ENCODE results near the gene LMX1B. TPM values are rescaled to one million over a fixed set of nuclear protein-coding genes. Genes with fewer than 3 reads are reported as not detected.
"Not testable (repeated sequence)": the region's sequence is repeated elsewhere in the genome, so short reads cannot be mapped to it uniquely, and the experiment has no call there.

LMX1B gene
- polyA plus RNA-seq, 2 donors: 0.01 to 0.02 TPM

DNA sequence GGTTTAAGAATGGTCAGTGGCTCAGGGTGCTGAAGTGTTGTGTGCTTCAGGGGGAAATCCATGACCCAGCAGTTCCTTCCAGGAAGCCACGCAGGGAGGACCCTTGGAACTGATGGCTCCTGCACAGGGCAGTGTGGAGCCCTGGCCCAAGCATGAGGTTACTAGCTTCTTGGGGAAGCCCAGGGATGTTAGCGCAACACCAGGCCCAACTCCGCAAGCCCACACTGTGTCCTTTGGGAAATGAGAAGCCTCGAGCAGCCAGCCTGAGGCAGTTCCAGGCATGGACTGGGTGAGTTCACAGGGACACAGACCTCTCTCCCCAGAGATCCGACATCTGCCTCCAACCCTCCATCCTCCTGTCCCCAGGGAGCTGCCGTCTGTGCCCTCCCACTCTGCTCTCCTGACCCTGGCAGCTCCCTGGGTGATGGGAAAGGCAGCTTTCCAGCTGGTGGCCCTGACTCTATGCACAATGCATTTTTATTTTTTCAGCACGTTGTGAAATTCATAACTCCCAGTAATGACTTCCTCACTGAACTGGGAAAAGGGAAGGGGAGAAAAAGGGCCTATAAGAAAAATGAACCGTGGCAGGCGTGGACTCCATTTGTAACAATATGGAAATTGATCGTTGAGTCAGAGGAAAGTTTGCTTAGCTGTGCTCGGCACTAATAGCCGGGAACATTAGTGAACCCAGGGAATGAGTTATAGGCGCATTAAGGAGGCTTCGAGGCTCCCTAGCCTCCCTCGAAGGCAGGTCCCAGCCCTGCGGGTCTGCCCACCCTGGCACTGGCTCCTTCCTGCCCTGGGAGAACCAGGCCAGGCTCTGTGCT is 34.1 kb downstream of the LMX1B start:
- WGBS, 2 donors: 71 to 74% methylated on average over 16 of the region's 16 CpGs
- H3K27me3 ChIP-seq (ENCODE audit: control insufficient read depth in 1 of 2, insufficient read depth in 2 of 2, low read length in 2 of 2): peaks cover 0 to 7% of the 10 kb centered on the region in 2 donors

DNA sequence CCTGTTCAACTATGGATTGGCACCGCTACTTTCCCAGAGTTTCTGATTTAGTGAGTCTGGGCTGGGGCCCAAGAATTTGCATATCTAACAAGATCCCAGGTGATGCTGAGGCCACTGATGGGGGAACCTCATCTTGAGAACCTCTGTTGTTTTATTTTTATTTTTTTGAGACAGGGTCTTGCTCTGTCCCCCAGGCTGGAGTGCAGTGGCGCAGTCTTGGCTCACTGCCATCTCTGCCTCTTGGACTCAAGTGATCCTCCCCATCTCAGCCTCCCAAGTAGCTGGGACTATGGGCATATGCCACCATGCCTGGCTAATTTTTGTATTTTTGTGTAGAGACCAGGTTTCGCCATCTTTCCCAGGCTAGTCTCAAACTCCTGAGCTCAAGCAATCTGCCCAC is 35.7 kb downstream of the LMX1B start:
- H3K4me1 ChIP-seq (ENCODE audit: control insufficient read depth in 2 of 2, insufficient read depth in 2 of 2, low read length in 1 of 2): no peaks in the 10 kb centered on the region
- H3K9me3 ChIP-seq (ENCODE audit: control insufficient read depth in 2 of 2, insufficient read depth in 1 of 2, low read depth in 1 of 2, low read length in 1 of 2): no peaks in the 10 kb centered on the region
- no peak overlapping the region for H3K27ac ChIP-seq (ENCODE audit: low read depth in 2 of 2, low read length in 1 of 2)
- peaks cover 0 to 7% of the 10 kb centered on the region in 2 donors for H3K27me3 ChIP-seq (ENCODE audit: control insufficient read depth in 1 of 2, insufficient read depth in 2 of 2, low read length in 2 of 2)
- H3K4me3 ChIP-seq (ENCODE audit: low read depth in 1 of 2, low read length in 2 of 2): no peak overlapping the region
- 84 to 91% methylated on average over 3 of the region's 3 CpGs for WGBS, 2 donors
- H3K36me3 ChIP-seq (ENCODE audit: control insufficient read depth in 2 of 2, insufficient read depth in 2 of 2, low read length in 1 of 2): no peaks in the 10 kb centered on the region

More for the DNA sequence above, 34.1 kb downstream of the LMX1B start:
- Histone ChIP-seq H3K27ac (ENCODE audit: low read depth in 2 of 2, low read length in 1 of 2) (no peak overlapping the region), H3K4me3 (ENCODE audit: low read depth in 1 of 2, low read length in 2 of 2) (no peak overlapping the region), H3K36me3 (ENCODE audit: control insufficient read depth in 2 of 2, insufficient read depth in 2 of 2, low read length in 1 of 2) (no peaks in the 10 kb centered on the region), H3K9me3 (ENCODE audit: control insufficient read depth in 2 of 2, insufficient read depth in 1 of 2, low read depth in 1 of 2, low read length in 1 of 2) (no peaks in the 10 kb centered on the region), H3K4me1 (ENCODE audit: control insufficient read depth in 2 of 2, insufficient read depth in 2 of 2, low read length in 1 of 2) (no peaks in the 10 kb centered on the region)

DNA sequence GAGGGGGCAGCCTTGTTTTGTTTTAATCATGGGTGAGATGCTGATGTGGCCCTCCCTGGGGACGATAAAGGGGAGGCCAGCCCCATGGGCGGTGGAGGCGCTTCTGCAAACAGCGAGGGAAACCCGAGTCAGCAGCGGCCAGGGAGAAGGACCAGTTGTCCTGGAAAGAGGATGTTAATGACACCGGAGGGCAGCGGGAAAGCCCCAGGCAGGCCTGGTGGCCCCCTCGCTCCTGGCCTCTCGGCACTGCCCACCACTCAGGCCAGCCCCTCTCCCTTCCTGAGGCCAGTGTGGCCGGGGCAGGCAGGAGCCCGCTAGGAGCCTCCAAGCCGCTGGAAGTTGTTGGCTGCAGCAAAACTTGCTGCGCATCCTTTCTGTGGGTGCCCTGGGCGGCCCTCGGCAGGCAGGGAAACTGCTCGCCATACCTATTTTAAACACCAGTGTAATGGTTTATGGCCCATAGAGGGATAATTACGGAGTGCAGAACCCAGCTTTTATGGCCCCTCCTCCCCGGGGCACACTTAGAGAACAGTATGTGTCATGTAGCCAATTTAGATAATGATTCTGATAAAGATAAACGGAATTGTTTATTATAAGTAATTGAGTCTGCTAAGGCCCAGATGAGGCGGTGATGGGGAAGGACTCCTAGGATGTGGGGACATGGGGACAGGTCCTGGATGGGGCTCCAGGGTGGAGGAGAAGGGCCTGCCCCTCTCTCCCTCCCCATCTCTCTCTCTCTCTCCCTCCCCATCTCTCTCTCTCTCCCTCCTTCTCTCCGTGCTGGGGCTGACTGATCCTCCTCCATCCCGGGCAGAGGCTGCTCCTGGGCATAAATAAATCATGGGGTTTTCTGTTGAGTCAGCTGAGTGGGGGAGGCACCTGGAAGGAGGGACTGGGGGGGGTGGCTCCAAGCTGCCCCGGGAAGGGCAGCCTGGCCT is 36.9 kb downstream of the LMX1B start:
- Histone ChIP-seq H3K4me3 (ENCODE audit: low read depth in 1 of 2, low read length in 2 of 2) (no peak overlapping the region), H3K36me3 (ENCODE audit: control insufficient read depth in 2 of 2, insufficient read depth in 2 of 2, low read length in 1 of 2) (no peaks in the 10 kb centered on the region), H3K27ac (ENCODE audit: low read depth in 2 of 2, low read length in 1 of 2) (no peak overlapping the region), H3K4me1 (ENCODE audit: control insufficient read depth in 2 of 2, insufficient read depth in 2 of 2, low read length in 1 of 2) (no peaks in the 10 kb centered on the region), H3K27me3 (ENCODE audit: control insufficient read depth in 1 of 2, insufficient read depth in 2 of 2, low read length in 2 of 2) (peaks cover 0 to 4% of the 10 kb centered on the region in 2 donors), H3K9me3 (ENCODE audit: control insufficient read depth in 2 of 2, insufficient read depth in 1 of 2, low read depth in 1 of 2, low read length in 1 of 2) (no peaks in the 10 kb centered on the region)
- WGBS, 2 donors: 36 to 37% methylated on average over 24 of the region's 24 CpGs

DNA sequence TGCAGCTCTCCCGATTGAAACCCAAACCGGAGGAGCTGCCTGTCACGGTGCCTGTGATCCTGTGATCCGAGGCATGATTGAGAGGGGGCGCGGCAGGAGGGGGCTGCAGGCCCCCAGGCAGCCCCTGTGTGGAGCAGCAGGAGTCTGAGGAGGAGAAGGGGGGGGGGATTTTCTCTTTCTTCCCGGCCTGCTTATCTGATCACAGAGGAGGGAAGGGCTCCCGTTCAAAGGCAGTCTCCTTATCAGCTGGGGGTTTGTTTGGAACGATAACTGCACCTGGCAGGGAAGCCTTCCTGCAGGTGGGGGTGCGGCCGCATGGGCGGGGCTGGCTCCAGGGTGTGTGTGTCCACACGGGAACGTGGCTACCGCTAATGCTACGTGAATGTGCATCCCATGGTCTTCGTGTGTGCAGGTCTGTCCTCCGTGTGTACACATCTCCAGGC is 38.4 kb downstream of the LMX1B start:
- peaks cover under 1 to 4% of the 10 kb centered on the region in 2 donors for H3K27me3 ChIP-seq (ENCODE audit: control insufficient read depth in 1 of 2, insufficient read depth in 2 of 2, low read length in 2 of 2)
- 11 to 13% methylated on average over 17 to 18 of the region's 18 CpGs for WGBS, 2 donors
- H3K4me3 ChIP-seq (ENCODE audit: low read depth in 1 of 2, low read length in 2 of 2): no peak overlapping the region
- H3K4me1 ChIP-seq (ENCODE audit: control insufficient read depth in 2 of 2, insufficient read depth in 2 of 2, low read length in 1 of 2): no peaks in the 10 kb centered on the region
- H3K9me3 ChIP-seq (ENCODE audit: control insufficient read depth in 2 of 2, insufficient read depth in 1 of 2, low read depth in 1 of 2, low read length in 1 of 2): no peaks in the 10 kb centered on the region
- H3K36me3 ChIP-seq (ENCODE audit: control insufficient read depth in 2 of 2, insufficient read depth in 2 of 2, low read length in 1 of 2): no peaks in the 10 kb centered on the region
- no peak overlapping the region for H3K27ac ChIP-seq (ENCODE audit: low read depth in 2 of 2, low read length in 1 of 2)

DNA sequence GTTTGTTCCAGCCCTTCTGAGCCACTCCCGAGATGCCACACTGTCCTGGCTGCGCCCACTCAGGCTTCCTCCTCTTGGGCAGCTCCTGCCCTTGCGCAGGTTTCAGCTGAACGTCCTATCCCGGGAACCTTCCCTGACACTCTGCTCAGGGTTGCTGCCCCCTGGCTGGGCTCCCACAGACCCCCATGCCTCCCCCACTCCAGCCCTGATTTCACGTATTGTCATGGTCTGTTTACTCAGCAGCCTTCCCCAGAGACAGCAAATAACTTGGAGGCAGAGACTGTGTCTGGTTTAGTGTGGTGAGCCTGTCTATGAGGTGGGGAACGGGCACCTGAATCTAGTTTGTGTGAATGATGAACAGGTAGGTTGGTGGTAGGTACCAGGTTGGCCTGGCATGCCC is 40.4 kb downstream of the LMX1B start:
- WGBS, 2 donors: 84 to 90% methylated on average over 7 of the region's 7 CpGs
- Histone ChIP-seq H3K9me3 (ENCODE audit: control insufficient read depth in 2 of 2, insufficient read depth in 1 of 2, low read depth in 1 of 2, low read length in 1 of 2) (no peaks in the 10 kb centered on the region), H3K36me3 (ENCODE audit: control insufficient read depth in 2 of 2, insufficient read depth in 2 of 2, low read length in 1 of 2) (no peaks in the 10 kb centered on the region), H3K4me1 (ENCODE audit: control insufficient read depth in 2 of 2, insufficient read depth in 2 of 2, low read length in 1 of 2) (no peaks in the 10 kb centered on the region), H3K4me3 (ENCODE audit: low read depth in 1 of 2, low read length in 2 of 2) (no peak overlapping the region), H3K27me3 (ENCODE audit: control insufficient read depth in 1 of 2, insufficient read depth in 2 of 2, low read length in 2 of 2) (peaks cover 3 to 4% of the 10 kb centered on the region in 2 donors), H3K27ac (ENCODE audit: low read depth in 2 of 2, low read length in 1 of 2) (no peak overlapping the region)

DNA sequence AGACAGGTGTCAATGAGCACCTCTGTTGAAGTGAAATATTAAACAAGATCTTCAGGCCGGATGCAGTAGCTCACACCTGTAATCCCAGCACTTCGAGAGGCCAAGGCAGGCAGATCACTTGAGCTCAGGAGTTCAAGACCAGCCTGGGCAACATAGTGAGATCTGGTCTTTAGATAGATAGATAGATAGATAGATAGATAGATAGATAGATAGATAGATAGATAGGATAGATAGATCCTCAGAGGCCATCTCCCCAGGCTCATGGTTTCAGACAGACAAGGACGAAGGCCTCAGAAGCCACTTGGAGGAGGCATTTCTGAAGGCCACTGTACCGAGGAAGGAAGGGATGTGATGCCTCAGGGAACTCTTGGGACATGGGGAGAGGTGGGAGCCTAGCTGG is 42.5 kb downstream of the LMX1B start:
- H3K27ac ChIP-seq (ENCODE audit: low read depth in 2 of 2, low read length in 1 of 2); H3K27me3 ChIP-seq (ENCODE audit: control insufficient read depth in 1 of 2, insufficient read depth in 2 of 2, low read length in 2 of 2); H3K4me1 ChIP-seq (ENCODE audit: control insufficient read depth in 2 of 2, insufficient read depth in 2 of 2, low read length in 1 of 2); H3K9me3 ChIP-seq (ENCODE audit: control insufficient read depth in 2 of 2, insufficient read depth in 1 of 2, low read depth in 1 of 2, low read length in 1 of 2); H3K36me3 ChIP-seq (ENCODE audit: control insufficient read depth in 2 of 2, insufficient read depth in 2 of 2, low read length in 1 of 2); H3K4me3 ChIP-seq (ENCODE audit: low read depth in 1 of 2, low read length in 2 of 2): not testable (repeated sequence)
- 81 to 83% methylated on average over 4 of the region's 4 CpGs for WGBS, 2 donors

DNA sequence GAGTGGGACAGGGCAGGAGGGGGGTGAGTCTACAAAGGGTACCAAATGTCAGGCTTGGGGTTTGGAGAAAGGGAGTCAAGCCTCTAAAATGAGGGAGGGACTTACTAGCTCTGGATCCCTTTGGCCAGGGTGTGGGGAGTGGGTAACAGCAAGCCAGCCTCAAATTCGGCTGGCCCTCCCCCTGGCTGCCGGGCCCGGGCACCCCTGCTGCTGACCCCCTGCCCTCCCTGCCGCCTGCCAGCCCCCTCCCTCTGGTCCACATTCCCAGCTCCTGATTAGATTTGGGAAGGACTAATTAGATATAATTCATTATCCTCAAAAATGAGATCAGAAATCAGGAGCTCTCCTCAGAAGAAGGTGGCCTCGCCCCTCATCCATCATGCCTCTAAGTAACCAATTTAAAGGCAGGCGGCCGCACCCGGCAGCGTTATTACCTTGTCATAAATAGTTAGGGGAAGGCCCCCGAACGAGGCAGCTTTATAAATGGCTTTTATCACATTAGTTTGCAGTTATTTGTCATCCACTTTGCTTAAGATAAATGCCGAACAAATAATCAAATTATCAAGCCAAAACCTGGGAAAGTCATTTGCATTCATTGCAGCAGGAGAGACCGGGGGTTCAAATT is 44.6 kb downstream of the LMX1B start:
- Histone ChIP-seq H3K27ac (ENCODE audit: low read depth in 2 of 2, low read length in 1 of 2) (no peak overlapping the region), H3K4me3 (ENCODE audit: low read depth in 1 of 2, low read length in 2 of 2) (no peak overlapping the region), H3K36me3 (ENCODE audit: control insufficient read depth in 2 of 2, insufficient read depth in 2 of 2, low read length in 1 of 2) (no peaks in the 10 kb centered on the region), H3K4me1 (ENCODE audit: control insufficient read depth in 2 of 2, insufficient read depth in 2 of 2, low read length in 1 of 2) (peaks cover 11 to 13% of the 10 kb centered on the region in 2 donors), H3K27me3 (ENCODE audit: control insufficient read depth in 1 of 2, insufficient read depth in 2 of 2, low read length in 2 of 2) (peaks cover 0 to 3% of the 10 kb centered on the region in 2 donors), H3K9me3 (ENCODE audit: control insufficient read depth in 2 of 2, insufficient read depth in 1 of 2, low read depth in 1 of 2, low read length in 1 of 2) (no peaks in the 10 kb centered on the region)
- WGBS, 2 donors: 75 to 80% methylated on average over 12 to 13 of the region's 13 CpGs

DNA sequence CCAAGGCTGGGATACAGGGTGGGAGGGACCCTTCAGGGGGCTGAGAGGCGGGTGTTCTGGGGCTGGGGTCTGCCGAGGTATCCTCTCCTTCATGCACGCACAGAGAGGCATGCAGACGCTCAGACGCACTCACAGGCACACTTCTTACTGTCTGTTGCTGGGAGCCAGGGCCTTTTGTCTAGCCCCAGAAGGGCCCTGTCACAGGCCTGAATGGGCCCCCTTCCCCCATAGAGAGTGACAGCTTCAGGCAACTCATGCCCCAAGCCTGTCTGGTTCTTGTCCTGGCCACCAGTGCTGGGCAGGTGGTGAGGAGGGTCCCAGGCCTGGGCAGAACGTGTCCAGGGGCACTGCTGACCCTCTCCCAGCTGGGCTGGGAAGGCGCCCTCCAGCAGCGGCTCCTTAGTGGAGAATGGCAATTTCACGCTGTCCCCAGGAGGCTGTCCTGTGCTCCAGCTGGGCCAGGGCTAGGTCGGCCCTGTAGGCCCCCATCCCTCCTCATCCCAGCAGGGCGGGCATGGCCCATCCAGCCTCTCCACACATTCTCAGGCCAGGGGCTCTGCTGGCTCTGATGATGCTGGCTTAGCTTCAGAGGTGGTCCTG is 45.3 kb downstream of the LMX1B start:
- no peak overlapping the region for H3K4me3 ChIP-seq (ENCODE audit: low read depth in 1 of 2, low read length in 2 of 2)
- peaks cover 12 to 13% of the 10 kb centered on the region in 2 donors for H3K4me1 ChIP-seq (ENCODE audit: control insufficient read depth in 2 of 2, insufficient read depth in 2 of 2, low read length in 1 of 2)
- 86 to 91% methylated on average over 11 of the region's 11 CpGs for WGBS, 2 donors
- H3K36me3 ChIP-seq (ENCODE audit: control insufficient read depth in 2 of 2, insufficient read depth in 2 of 2, low read length in 1 of 2): no peaks in the 10 kb centered on the region
- no peak overlapping the region for H3K27ac ChIP-seq (ENCODE audit: low read depth in 2 of 2, low read length in 1 of 2)
- H3K27me3 ChIP-seq (ENCODE audit: control insufficient read depth in 1 of 2, insufficient read depth in 2 of 2, low read length in 2 of 2): peaks cover 0 to 3% of the 10 kb centered on the region in 2 donors
- no peaks in the 10 kb centered on the region for H3K9me3 ChIP-seq (ENCODE audit: control insufficient read depth in 2 of 2, insufficient read depth in 1 of 2, low read depth in 1 of 2, low read length in 1 of 2)

DNA sequence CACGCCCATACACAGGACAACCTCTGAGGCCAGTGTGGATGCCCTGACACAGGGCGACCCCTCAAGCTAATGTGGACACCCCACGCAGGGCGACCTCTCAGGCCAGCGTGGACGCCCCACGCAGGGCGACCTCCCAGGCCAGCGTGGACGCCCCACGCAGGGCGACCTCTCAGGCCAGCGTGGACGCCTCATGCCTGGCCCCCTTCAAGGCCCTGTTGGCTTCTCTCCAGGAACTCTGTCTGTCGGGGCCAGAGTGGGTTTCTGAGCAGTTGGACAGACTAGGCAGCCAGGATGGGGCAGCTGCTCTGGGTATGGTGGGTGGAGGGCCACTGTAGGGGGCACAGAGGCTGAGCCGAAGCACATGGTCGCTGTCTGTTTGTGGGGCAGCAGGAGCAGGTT is 47.4 kb downstream of the LMX1B start:
- no peaks in the 10 kb centered on the region for H3K36me3 ChIP-seq (ENCODE audit: control insufficient read depth in 2 of 2, insufficient read depth in 2 of 2, low read length in 1 of 2)
- H3K9me3 ChIP-seq (ENCODE audit: control insufficient read depth in 2 of 2, insufficient read depth in 1 of 2, low read depth in 1 of 2, low read length in 1 of 2): no peaks in the 10 kb centered on the region
- no peak overlapping the region for H3K4me3 ChIP-seq (ENCODE audit: low read depth in 1 of 2, low read length in 2 of 2)
- WGBS, 2 donors: 87 to 91% methylated on average over 17 of the region's 17 CpGs
- H3K27me3 ChIP-seq (ENCODE audit: control insufficient read depth in 1 of 2, insufficient read depth in 2 of 2, low read length in 2 of 2): peaks cover 0 to 3% of the 10 kb centered on the region in 2 donors
- no peak overlapping the region for H3K27ac ChIP-seq (ENCODE audit: low read depth in 2 of 2, low read length in 1 of 2)
- peaks cover 13 to 19% of the 10 kb centered on the region in 2 donors for H3K4me1 ChIP-seq (ENCODE audit: control insufficient read depth in 2 of 2, insufficient read depth in 2 of 2, low read length in 1 of 2)

All from esophagus (tissue), 2 donors.